Endothelial cell of umbilical vein (primary cell): ENCODE data around the gene STIMATE. TPM values are rescaled to one million over a fixed set of nuclear protein-coding genes. Genes with fewer than 3 reads are reported as not detected.

ENCODE experiments used
- BruUV-seq: library from RNA; stranded (reverse); fragments of 400-500 nt; replicated peaks from 2 replicates; lab custom pipeline; 2021; lab: Mats Ljungman, UMichigan
- CTCF ChIA-PET: fragments of 300-600, 350-600 bp; sonication (Branson Sonifier 250); formaldehyde crosslinking; loops from one replicate; lab custom pipeline; 2021; ENCODE audit warnings: antibody characterized with exemption, inconsistent platforms; lab: Charles Lee
- POLR2A ChIA-PET: fragments of 300-600, 350-600 bp; sonication (Branson Sonifier 250); formaldehyde crosslinking; loops from one replicate; lab custom pipeline; 2021; ENCODE audit warnings: antibody characterized with exemption, inconsistent platforms; lab: Charles Lee
- DNase-seq: peaks from one replicate; pipeline ENCODE4 v3.0.0-alpha.2; 2011; ENCODE audit warnings: low read depth, low spot score
- FAIRE-seq: peaks from 2 replicates; lab custom pipeline; 2011; peaks lifted over from hg19 to GRCh38; lab: Jason Lieb, UNC
- H2AFZ ChIP-seq: 2 replicates; pipeline ENCODE4 v1.6.0; 2012; ENCODE audit warnings: low read depth, low read length, control low read depth, inconsistent platforms
- H3K27ac ChIP-seq: 2 replicates; pipeline ENCODE4 v1.5.1; 2011; ENCODE audit warnings: low read depth, mild to moderate bottlenecking, control low read depth, low read length, moderate library complexity; ENCODE audit not compliant: insufficient read depth
- H3K27me3 ChIP-seq, 2 experiments: 2 replicates each; pipeline versions ENCODE4 v1.6.0 to v1.6.1; 2011; ENCODE audit warnings: low read length in 2 of 2, mixed read lengths in 1 of 2; ENCODE audit not compliant: control insufficient read depth in 2 of 2, insufficient read depth in 2 of 2
- H3K36me3 ChIP-seq, 2 experiments: 2 replicates in 1 of 2; 3 replicates in 1 of 2; pipeline ENCODE4 v1.5.1; 2011; ENCODE audit warnings: low read length in 2 of 2, mild to moderate bottlenecking in 1 of 2, moderate library complexity in 1 of 2; ENCODE audit not compliant: control insufficient read depth in 2 of 2, insufficient read depth in 2 of 2; ENCODE audit errors: extremely low read depth in 1 of 2
- H3K4me1 ChIP-seq: 3 replicates; pipeline ENCODE4 v1.5.1; 2011; ENCODE audit warnings: mild to moderate bottlenecking, low read length; ENCODE audit not compliant: control insufficient read depth, insufficient read depth; ENCODE audit errors: extremely low read depth
- H3K4me2 ChIP-seq: 2 replicates; pipeline ENCODE4 v1.6.1; 2011; ENCODE audit warnings: low read length, control low read depth, mixed read lengths; ENCODE audit not compliant: insufficient read depth
- H3K4me3 ChIP-seq, 3 experiments: fragments of 200-600 bp in 1 of 3; sonication (generic), shearing (Covaris generic) in 1 of 3; replicated peaks in 1 of 3; 2 replicates each; pipeline ENCODE4 v1.5.1; 2011 to 2016; ENCODE audit warnings: control low read depth in 3 of 3, low read length in 3 of 3, mild to moderate bottlenecking in 2 of 3, inconsistent platforms in 1 of 3, low read depth in 1 of 3, moderate library complexity in 1 of 3; ENCODE audit not compliant: insufficient read depth in 1 of 3
- H3K79me2 ChIP-seq: 2 replicates; pipeline ENCODE4 v1.6.0; 2012; ENCODE audit warnings: low read length, inconsistent platforms; ENCODE audit not compliant: control insufficient read depth, insufficient read depth
- H3K9ac ChIP-seq: replicated peaks from 2 replicates; pipeline ENCODE3; 2011; ENCODE audit warnings: low read length, control low read depth; ENCODE audit not compliant: insufficient read depth; ENCODE audit errors: extremely low read depth
- H3K9me1 ChIP-seq: replicated peaks from 3 replicates; pipeline ENCODE4 v1.6.0; 2011; ENCODE audit warnings: mild to moderate bottlenecking, low read length; ENCODE audit not compliant: control insufficient read depth, insufficient read depth; ENCODE audit errors: extremely low read depth
- H3K9me3 ChIP-seq: replicated peaks from 2 replicates; pipeline ENCODE4 v1.5.1; 2012; ENCODE audit warnings: low read length, inconsistent platforms; ENCODE audit not compliant: control insufficient read depth, insufficient read depth
- H4K20me1 ChIP-seq: replicated peaks from 2 replicates; pipeline ENCODE3; 2011; ENCODE audit warnings: mild to moderate bottlenecking, low read length; ENCODE audit not compliant: control insufficient read depth, insufficient read depth; ENCODE audit errors: extremely low read depth
- CTCF ChIP-seq, 2 donors: IDR thresholded peaks; 1 replicate in 1 of 2; 2 replicates in 1 of 2; pipeline ENCODE4 v1.5.1; 2011; ENCODE audit warnings: low read length in 2 of 2, mild to moderate bottlenecking in 2 of 2, moderate library complexity in 2 of 2, control low read depth in 1 of 2, inconsistent platforms in 1 of 2, low read depth in 1 of 2; ENCODE audit not compliant: insufficient read depth in 1 of 2; ENCODE audit errors: extremely low read depth in 1 of 2
- EZH2 ChIP-seq: IDR thresholded peaks from 2 replicates; pipeline ENCODE4 v1.6.1; 2012; ENCODE audit warnings: borderline replicate concordance, low read depth, mild to moderate bottlenecking, moderate library complexity, low read length, inconsistent platforms; ENCODE audit not compliant: severe bottlenecking
- FOS ChIP-seq: IDR thresholded peaks from 2 replicates; pipeline ENCODE4 v1.6.1; 2011; ENCODE audit warnings: mild to moderate bottlenecking, low read length, moderate library complexity, borderline replicate concordance; ENCODE audit not compliant: insufficient read depth
- GATA2 ChIP-seq: IDR thresholded peaks from 2 replicates; pipeline ENCODE4 v1.7.0; 2011; ENCODE audit warnings: low read depth, mild to moderate bottlenecking, moderate library complexity, mixed read lengths, low read length; ENCODE audit not compliant: insufficient read length, insufficient read depth
- JUN ChIP-seq: IDR thresholded peaks from 2 replicates; pipeline ENCODE4 v1.6.1; 2011; ENCODE audit warnings: borderline replicate concordance, low read depth; ENCODE audit not compliant: insufficient read length, insufficient read depth
- MAX ChIP-seq: IDR thresholded peaks from 2 replicates; pipeline ENCODE4 v1.6.1; 2011; ENCODE audit not compliant: insufficient read depth, insufficient read length
- MYC ChIP-seq: IDR thresholded peaks from one replicate; pipeline ENCODE4 v1.6.1; 2011; ENCODE audit warnings: mild to moderate bottlenecking, low read depth, low read length
- POLR2A ChIP-seq: IDR thresholded peaks from 2 replicates; pipeline ENCODE4 v1.6.1; 2012; ENCODE audit warnings: low read depth, mild to moderate bottlenecking, control low read depth, low read length
- POLR2AphosphoS5 ChIP-seq: IDR thresholded peaks from 2 replicates; pipeline ENCODE4 v1.6.1; 2012; ENCODE audit warnings: low read depth, mild to moderate bottlenecking, control low read depth, low read length, moderate library complexity; ENCODE audit not compliant: insufficient read depth
- dilution Hi-C: fragments of 300-500 bp; cut with MboI; formaldehyde crosslinking; loops from one replicate; pipeline ENCODE4 v1.15.0; 2019; ENCODE audit warnings: low sequenced_read_pairs; ENCODE audit not compliant: extremely low pct_ligation_motif_present
- intact Hi-C: fragments of 100-400 bp; cut with micrococcal nuclease; formaldehyde crosslinking; loops from one replicate; pipeline ENCODE4 v1.10.0; 2022
- polyA plus RNA-seq, 4 experiments: library from polyadenylated mRNA; depleted of rRNA in 3 of 4; stranded (reverse) in 3 of 4; unstranded in 1 of 4; fragments of >200 nt; gene quantifications; 2 replicates each; pipeline versions ENCODE4 v1.2.1 to v1.2.3, GENCODE V29; 2011 to 2012; ENCODE audit warnings: missing spikeins in 1 of 4
- total RNA-seq: library from RNA; stranded (reverse); gene quantifications from 2 replicates; pipeline ENCODE4 v1.2.3, GENCODE V29; 2021

Gene STIMATE
- total and polyA plus RNA-seq, 2 donors (not counting 3 experiments of a cell fraction or from before 2014, with no cell fraction given), result 18.2 to 24.0 TPM

DNA sequence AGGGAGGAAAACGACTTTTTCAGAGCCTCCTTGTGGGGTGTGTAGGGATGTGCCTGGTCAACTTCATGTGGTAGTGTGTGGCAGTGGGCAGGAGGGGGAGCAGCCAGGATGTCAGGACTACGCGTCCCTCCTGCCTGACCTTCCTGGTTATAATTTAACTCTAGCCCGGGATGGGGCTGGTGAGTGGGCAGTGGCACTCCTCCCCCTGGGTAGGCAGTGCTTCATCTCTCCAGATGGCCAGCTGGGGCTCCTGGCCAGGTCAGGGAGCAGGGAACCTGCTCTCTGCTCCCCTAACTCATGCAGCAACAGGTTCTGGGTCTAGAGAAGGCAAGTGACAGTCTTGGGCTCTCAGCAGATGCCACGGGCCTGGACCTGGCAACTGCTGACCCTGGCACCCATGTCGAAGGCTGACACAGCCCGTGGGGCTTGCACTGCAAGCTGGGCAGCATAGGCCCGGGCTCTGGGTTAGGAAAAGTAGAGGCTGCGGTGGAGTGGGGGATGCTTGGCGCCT, 69.4 kb downstream of the STIMATE start:
- Histone ChIP-seq H3K4me1 (peaks cover 6% of the 10 kb centered on the region), H3K4me3 (no peak overlapping the region), H3K27me3 (no peaks in the 10 kb centered on the region), H3K9me3 (no peaks in the 10 kb centered on the region), H3K9ac (no peak overlapping the region), H3K79me2 (no peaks in the 10 kb centered on the region), H4K20me1 (no peaks in the 10 kb centered on the region), H3K4me2 (no peak overlapping the region), H3K9me1 (no peaks in the 10 kb centered on the region), H3K27ac (no peak overlapping the region), H2AFZ (no peak overlapping the region), H3K36me3 (no peaks in the 10 kb centered on the region)
- no TSS peak for BruUV-seq
- FAIRE-seq, result no peak
- TF ChIP-seq MYC (no peak), JUN (no peak), EZH2 (no peak), POLR2A (no peak), GATA2 (no peak), FOS (no peak), POLR2AphosphoS5 (no peak), MAX (no peak), CTCF (IDR thresholded peaks at IDR 0.05; ENCODE audit: extremely low read depth in 1 of 2, insufficient read depth in 1 of 2, low read depth in 1 of 2, low read length in 2 of 2) (no peak)
- CTCF ChIA-PET, result interaction anchor here (1.8 to 2.9 kb wide), 2 partner anchors 9 to 12 kb away, joined by 4 to 11 read pairs; no protein-coding TSS in a partner anchor
- dilution Hi-C loops (no loop called here), intact Hi-C loops (no loop called here)
- POLR2A ChIA-PET, result no interaction called here
- DNase-seq, result no peak
